Measurements from ENCODE around the gene NEK8.
"Not testable (repeated sequence)": the region's sequence is repeated elsewhere in the genome, so short reads cannot be mapped to it uniquely, and the experiment has no call there.

The NEK8 gene

GRCh38 chr17:28725660-28726225 lies 2.8 kb upstream of the NEK8 start:
- DNase-seq (ENCODE audit: low read depth in 2 of 2): peak in 1 of 2 donors; percentile 58

GRCh38 chr17:28726226-28726626 lies 2.4 kb upstream of the NEK8 start, which contains the start of gene TLCD1:
Gene TLCD1, minus strand, starts transcription at chr17:28726233. Its CDS starts 136 bp downstream, at chr17:28726097.
- peak in 1 of 2 donors; percentile 80 for DNase-seq (ENCODE audit: low read depth in 2 of 2)

- DNase-seq (ENCODE audit: low read depth in 2 of 2): peak; percentile 91
Observed at GRCh38 chr17:28726627-28727491, 1.7 kb upstream of the NEK8 start.

- no peak for DNase-seq (ENCODE audit: low read depth in 2 of 2)
Observed at GRCh38 chr17:28729950-28730330, 1.4 kb downstream of the NEK8 start.

GRCh38 chr17:28733346-28733745 lies 4.8 kb downstream of the NEK8 start:
- DNase-seq (ENCODE audit: low read depth in 2 of 2): no peak

- DNase-seq (ENCODE audit: low read depth in 2 of 2): no peak
Observed at GRCh38 chr17:28734712-28735241, 6.2 kb downstream of the NEK8 start.

- no peak for DNase-seq (ENCODE audit: low read depth in 2 of 2)
Observed at GRCh38 chr17:28735242-28735722, 6.7 kb downstream of the NEK8 start.

- not testable (repeated sequence) for DNase-seq (ENCODE audit: low read depth in 2 of 2)
Observed at GRCh38 chr17:28735913-28736769, 7.6 kb downstream of the NEK8 start.

- no peak for DNase-seq (ENCODE audit: low read depth in 2 of 2)
Observed at GRCh38 chr17:28737316-28737715, 8.7 kb downstream of the NEK8 start.

GRCh38 chr17:28737770-28738679 lies 9.4 kb downstream of the NEK8 start:
- no peak for DNase-seq (ENCODE audit: low read depth in 2 of 2)

- no peak for DNase-seq (ENCODE audit: low read depth in 2 of 2)
Observed at GRCh38 chr17:28738680-28739384, 10.2 kb downstream of the NEK8 start.

- DNase-seq (ENCODE audit: low read depth in 2 of 2): no peak
Observed at GRCh38 chr17:28740406-28741357, 12.1 kb downstream of the NEK8 start.

GRCh38 chr17:28741358-28742349 lies 13.1 kb downstream of the NEK8 start:
- DNase-seq (ENCODE audit: low read depth in 2 of 2): no peak

- DNase-seq (ENCODE audit: low read depth in 2 of 2): peak; percentile 71 to 78
Observed at GRCh38 chr17:28743243-28744103, 14.9 kb downstream of the NEK8 start, which contains the start of gene TRAF4. Gene TRAF4, plus strand, starts transcription at chr17:28744011. Its CDS starts 102 bp downstream, at chr17:28744113.

- peak; percentile 61 to 62 for DNase-seq (ENCODE audit: low read depth in 2 of 2)
Observed at GRCh38 chr17:28744104-28744971, 15.8 kb downstream of the NEK8 start.
